Mucosa of gallbladder (tissue), 1 donor: ENCODE results near the gene KCNQ4. TPM values are rescaled to one million over a fixed set of nuclear protein-coding genes. Genes with fewer than 3 reads are reported as not detected.
A peak's percentile ranks its signal among the peaks of the same experiment; 100 is the strongest.

ENCODE experiments used
- DNase-seq: peaks from one replicate; pipeline ENCODE4 v3.0.0-alpha.2; 2020; ENCODE audit warnings: low spot score
- total RNA-seq: library from RNA; stranded (reverse); gene quantifications from one replicate; pipeline ENCODE4 v1.2.1, GENCODE V29; 2021
- donor health status: DM: no; HTN: no; CAD: no.

The KCNQ4 gene
- total RNA-seq, 1 donor from 2014 or later = 3.5 TPM

GRCh38 chr1:40818264-40818961 lies 34.8 kb downstream of the KCNQ4 start:
- peak; percentile 58 for DNase-seq

GRCh38 chr1:40819101-40819500 lies 35.5 kb downstream of the KCNQ4 start:
- no peak for DNase-seq

- DNase-seq = no peak
Measured at GRCh38 chr1:40820251-40820797, 36.7 kb downstream of the KCNQ4 start.

- no peak for DNase-seq
Measured at GRCh38 chr1:40820911-40821693, 37.5 kb downstream of the KCNQ4 start.

GRCh38 chr1:40822890-40823289 lies 39.3 kb downstream of the KCNQ4 start:
- DNase-seq = no peak

- no peak for DNase-seq
Measured at GRCh38 chr1:40823345-40823744, 39.8 kb downstream of the KCNQ4 start.

GRCh38 chr1:40823983-40824382 lies 40.4 kb downstream of the KCNQ4 start:
- DNase-seq = no peak

GRCh38 chr1:40824591-40825434 lies 41.2 kb downstream of the KCNQ4 start:
- no peak for DNase-seq

GRCh38 chr1:40825435-40825788 lies 41.8 kb downstream of the KCNQ4 start:
- DNase-seq = no peak

- no peak for DNase-seq
Measured at GRCh38 chr1:40825996-40826395, 42.4 kb downstream of the KCNQ4 start.

- no peak for DNase-seq
Measured at GRCh38 chr1:40829631-40830245, 46.2 kb downstream of the KCNQ4 start.

- DNase-seq = no peak
Measured at GRCh38 chr1:40830419-40830943, 46.9 kb downstream of the KCNQ4 start.

GRCh38 chr1:40831001-40831732 lies 47.6 kb downstream of the KCNQ4 start:
- no peak for DNase-seq

GRCh38 chr1:40833979-40834378 lies 50.4 kb downstream of the KCNQ4 start:
- no peak for DNase-seq

- no peak for DNase-seq
Measured at GRCh38 chr1:40834968-40835545, 51.5 kb downstream of the KCNQ4 start.

- no peak for DNase-seq
Measured at GRCh38 chr1:40836283-40836682, 52.7 kb downstream of the KCNQ4 start.

- DNase-seq = no peak
Measured at GRCh38 chr1:40837601-40838000, 54.0 kb downstream of the KCNQ4 start.

- DNase-seq = no peak
Measured at GRCh38 chr1:40838045-40838979, 54.7 kb downstream of the KCNQ4 start.
